Ovary (tissue), 9 donors: ENCODE results near the gene TIMM10. TPM values are rescaled to one million over a fixed set of nuclear protein-coding genes. Genes with fewer than 3 reads are reported as not detected.

Source experiments
- DNase-seq, 5 donors: peaks; one replicate each; pipeline ENCODE4 v3.0.0-alpha.2; 2019 to 2020
- H3K27ac ChIP-seq, 2 donors: fragments of 200-600 bp; one replicate each; pipeline versions ENCODE4 v1.5.1 to v1.8.0; 2019 to 2022
- H3K27me3 ChIP-seq: fragments of 200-600 bp; one replicate; pipeline ENCODE4 v1.8.0; 2022
- H3K36me3 ChIP-seq: fragments of 200-600 bp; sonication (generic); one replicate; pipeline ENCODE4 v1.5.1; 2019
- H3K4me1 ChIP-seq: one replicate; pipeline ENCODE4 v1.8.1; 2013; ENCODE audit warnings: mild to moderate bottlenecking, moderate library complexity; ENCODE audit not compliant: insufficient read depth
- H3K4me3 ChIP-seq: fragments of 200-600 bp; sonication (generic); one replicate; pipeline ENCODE4 v1.5.1; 2017
- H3K9me3 ChIP-seq, 2 donors: fragments of 200-600 bp in 1 of 2; sonication (generic) in 1 of 2; one replicate each; pipeline versions ENCODE4 v1.5.1 to v1.8.1; 2013 to 2019; ENCODE audit warnings: mild to moderate bottlenecking in 1 of 2, moderate library complexity in 1 of 2
- CTCF ChIP-seq, 3 donors: fragments of 450-650 bp in 2 of 3; fragments of 200-600 bp in 1 of 3; IDR thresholded peaks; one replicate each; pipeline versions ENCODE4 v1.5.1 to v1.8.0; 2016 to 2022; ENCODE audit warnings: antibody characterized with exemption in 3 of 3, mild to moderate bottlenecking in 1 of 3
- EP300 ChIP-seq: sonication (generic); formaldehyde crosslinking; IDR thresholded peaks from one replicate; pipeline ENCODE4 v1.6.1; 2017; ENCODE audit warnings: antibody characterized with exemption
- POLR2A ChIP-seq: fragments of 450-650 bp; IDR thresholded peaks from one replicate; pipeline ENCODE4 v1.6.1; 2017; ENCODE audit warnings: antibody characterized with exemption, mild to moderate bottlenecking, moderate library complexity
- WGBS, 3 donors: extraction: QIAGEN DNeasy Blood & Tissue Kit in 1 of 3; methylation state at CpG; one replicate each; pipeline versions ENCODE4 v1.1.5 to v1.1.7; 2013 to 2017; 5-methylcytosine and 5-hydroxymethylcytosine counted together
- intact Hi-C, 4 donors: fragments of 100-400 bp; cut with DNase I; formaldehyde crosslinking; loops; one replicate each; pipeline versions ENCODE4 v1.11.0 to v1.15.1; 2022 to 2023
- polyA plus RNA-seq, 2 donors: library from polyadenylated mRNA; stranded (reverse); fragments of 200-250 nt in 1 of 2; fragments of 350-450 nt in 1 of 2; fragmentation: Illumina TruSeq in 1 of 2; extraction: RNeasy Lipid Tissue Mini Kit (QIAGEN cat#74804) in 1 of 2; gene quantifications; one replicate each; pipeline ENCODE4 v1.2.3, GENCODE V29; 2013 to 2014
- total RNA-seq, 7 donors: library from RNA; depleted of rRNA in 2 of 7; stranded (reverse); fragments of >200 nt in 2 of 7; fragmentation: NEBNext Ultra II Directional in 3 of 7; extraction: Animal tissue kit (Norgen Biotek cat#: 25700) in 3 of 7; gene quantifications; one replicate each; pipeline versions ENCODE4 v1.1.0 to v1.2.4, GENCODE V29; 2016 to 2023
- donor health status: DM: no; HTN: no; CAD: no; lungs with moderate emphysema.
- donor health status: DM: no; HTN: no; CAD: no.
- donor health status: Bipolar disorder and iron deficiency.
- donor health status: DM: yes; HTN: yes; CAD: no.
- donor health status: DM: no; HTN: no; CAD: no.
- donor health status: DM: yes; HTN: yes; CAD: no.

Gene TIMM10
- total and polyA plus RNA-seq, 9 donors = 23.4 to 42.0 (median 36.6) TPM

- intact Hi-C loops = no loop called here
- H3K4me1 ChIP-seq = peaks cover 9% of the 10 kb centered on the region
- H3K36me3 ChIP-seq = no peaks in the 10 kb centered on the region
- 84 to 91% (median 86%) methylated on average over 13 of the region's 13 CpGs for WGBS, 3 donors
- H3K27me3 ChIP-seq = no peaks in the 10 kb centered on the region
- no peak for TF ChIP-seq POLR2A
- no peak for TF ChIP-seq EP300
- no peak for TF ChIP-seq CTCF (IDR thresholded peaks at IDR 0.05)
- no peaks in the 10 kb centered on the region for H3K9me3 ChIP-seq
- DNase-seq = no peak
- no peak overlapping the region for H3K4me3 ChIP-seq
- H3K27ac ChIP-seq = no peak overlapping the region
These were observed 15.3 kb upstream of the TIMM10 start for GRCh38 chr11:57545883-57546282.

GRCh38 chr11:57544566-57544965 lies 14.0 kb upstream of the TIMM10 start:
- no peaks in the 10 kb centered on the region for H3K9me3 ChIP-seq
- TF ChIP-seq EP300 (no peak), POLR2A (no peak), CTCF (IDR thresholded peaks at IDR 0.05) (no peak)
- H3K4me1 ChIP-seq = peaks cover 9% of the 10 kb centered on the region
- H3K4me3 ChIP-seq = no peak overlapping the region
- no peaks in the 10 kb centered on the region for H3K27me3 ChIP-seq
- 73 to 84% (median 81%) methylated on average over 6 of the region's 6 CpGs for WGBS, 3 donors
- H3K27ac ChIP-seq = no peak overlapping the region
- H3K36me3 ChIP-seq = no peaks in the 10 kb centered on the region
- no peak for DNase-seq
- intact Hi-C loops = no loop called here

GRCh38 chr11:57543593-57543992 lies 13.0 kb upstream of the TIMM10 start:
- intact Hi-C loops = no loop called here
- no peaks in the 10 kb centered on the region for H3K9me3 ChIP-seq
- no peaks in the 10 kb centered on the region for H3K36me3 ChIP-seq
- no peak overlapping the region for H3K27ac ChIP-seq
- WGBS, 3 donors = 29 to 54% (median 47%) methylated on average over 6 of the region's 6 CpGs
- TF ChIP-seq POLR2A (no peak), EP300 (no peak), CTCF (IDR thresholded peaks at IDR 0.05) (no peak)
- H3K4me3 ChIP-seq = no peak overlapping the region
- no peak for DNase-seq
- peaks cover 9% of the 10 kb centered on the region for H3K4me1 ChIP-seq
- no peaks in the 10 kb centered on the region for H3K27me3 ChIP-seq

DNA sequence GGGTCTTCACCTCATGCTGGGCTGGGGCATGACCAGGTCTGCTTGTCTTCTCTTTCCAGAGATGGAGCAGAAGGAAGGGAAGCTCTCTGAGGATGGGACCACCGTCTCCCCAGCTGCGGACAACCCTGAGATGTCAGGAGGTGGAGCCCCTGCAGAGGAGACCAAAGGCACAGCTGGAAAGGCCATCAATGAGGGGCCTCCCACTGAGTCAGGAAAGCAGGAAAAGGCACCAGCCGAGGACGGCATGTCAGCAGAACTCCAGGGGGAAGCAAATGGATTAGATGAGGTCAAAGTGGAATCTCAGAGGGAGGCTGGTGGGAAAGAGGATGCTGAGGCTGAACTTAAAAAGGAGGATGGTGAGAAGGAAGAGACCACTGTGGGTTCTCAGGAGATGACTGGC lies 12.0 kb upstream of the TIMM10 start:
- Histone ChIP-seq H3K4me1 (peaks cover 3% of the 10 kb centered on the region), H3K36me3 (no peaks in the 10 kb centered on the region), H3K27ac (no peak overlapping the region), H3K4me3 (no peak overlapping the region), H3K9me3 (no peaks in the 10 kb centered on the region), H3K27me3 (no peaks in the 10 kb centered on the region)
- no peak for DNase-seq
- intact Hi-C loops = no loop called here
- 43 to 59% (median 58%) methylated on average over 4 of the region's 4 CpGs for WGBS, 3 donors
- TF ChIP-seq POLR2A = no peak
- TF ChIP-seq CTCF (IDR thresholded peaks at IDR 0.05) = no peak
- no peak for TF ChIP-seq EP300

- 84 to 91% (median 90%) methylated on average over 5 of the region's 5 CpGs for WGBS, 3 donors
- H3K36me3 ChIP-seq = no peaks in the 10 kb centered on the region
- intact Hi-C loops = no loop called here
- TF ChIP-seq POLR2A (no peak), CTCF (IDR thresholded peaks at IDR 0.05) (no peak)
- H3K27ac ChIP-seq = no peak overlapping the region
- H3K9me3 ChIP-seq = no peaks in the 10 kb centered on the region
- no peak for DNase-seq
- no peaks in the 10 kb centered on the region for H3K4me1 ChIP-seq
- H3K27me3 ChIP-seq = no peaks in the 10 kb centered on the region
- H3K4me3 ChIP-seq = no peak overlapping the region
These were observed 10.6 kb upstream of the TIMM10 start for GRCh38 chr11:57541169-57541568.
